Myocyte (in vitro differentiated cells): ENCODE measurements around the gene VAMP5. TPM values are rescaled to one million over a fixed set of nuclear protein-coding genes. Genes with fewer than 3 reads are reported as not detected.
"Not testable (repeated sequence)": the region's sequence is repeated elsewhere in the genome, so short reads cannot be mapped to it uniquely, and the experiment has no call there.

ENCODE experiments used
- DNase-seq: peaks from one replicate; pipeline ENCODE4 v3.0.0-alpha.2; 2012; ENCODE audit warnings: low read depth
- total RNA-seq: library from RNA; depleted of rRNA; stranded (reverse); fragments of >200 nt; gene quantifications from 2 replicates; pipeline ENCODE4 v1.2.3, GENCODE V29; 2014

The VAMP5 gene
- total RNA-seq, 1 donor from 2014 or later = 127 TPM

GRCh38 chr2:85600951-85601770 lies 16.9 kb downstream of the VAMP5 start:
- DNase-seq = no peak

DNA sequence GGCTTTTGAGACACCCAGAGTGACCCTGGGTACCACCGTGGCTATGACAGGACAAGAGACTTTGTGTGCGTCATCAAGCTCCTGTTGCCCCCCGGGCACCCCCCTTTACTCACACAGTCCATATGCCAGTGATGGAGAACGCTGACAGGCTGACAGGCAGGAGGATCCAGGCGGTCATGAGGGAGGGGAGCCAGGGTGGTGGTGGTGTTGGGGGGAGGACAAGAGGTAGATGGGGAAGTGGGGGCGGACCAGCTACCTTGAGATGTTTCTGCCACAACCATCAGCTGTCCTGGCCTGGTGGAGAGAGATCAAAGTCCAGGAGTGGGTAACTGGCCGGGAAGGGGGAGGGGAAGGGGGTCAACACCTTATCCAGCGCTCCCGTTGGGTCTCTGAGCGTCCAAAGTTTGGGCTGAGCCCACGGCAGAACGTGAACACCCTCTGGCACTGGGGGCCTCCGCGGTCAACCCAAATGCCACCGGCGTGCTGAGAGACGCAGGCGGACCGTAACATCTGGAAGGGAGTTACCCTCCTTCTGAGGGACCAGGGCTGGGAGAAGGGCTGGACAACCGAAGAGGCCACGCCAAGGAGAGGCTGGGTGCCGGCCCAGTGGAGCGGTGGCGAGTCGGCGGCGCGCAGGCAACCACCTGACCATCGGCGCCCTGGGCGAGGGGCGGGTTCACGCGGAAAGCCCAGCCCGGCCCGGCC lies 17.7 kb downstream of the VAMP5 start:
- peak; percentile 67 for DNase-seq

DNA sequence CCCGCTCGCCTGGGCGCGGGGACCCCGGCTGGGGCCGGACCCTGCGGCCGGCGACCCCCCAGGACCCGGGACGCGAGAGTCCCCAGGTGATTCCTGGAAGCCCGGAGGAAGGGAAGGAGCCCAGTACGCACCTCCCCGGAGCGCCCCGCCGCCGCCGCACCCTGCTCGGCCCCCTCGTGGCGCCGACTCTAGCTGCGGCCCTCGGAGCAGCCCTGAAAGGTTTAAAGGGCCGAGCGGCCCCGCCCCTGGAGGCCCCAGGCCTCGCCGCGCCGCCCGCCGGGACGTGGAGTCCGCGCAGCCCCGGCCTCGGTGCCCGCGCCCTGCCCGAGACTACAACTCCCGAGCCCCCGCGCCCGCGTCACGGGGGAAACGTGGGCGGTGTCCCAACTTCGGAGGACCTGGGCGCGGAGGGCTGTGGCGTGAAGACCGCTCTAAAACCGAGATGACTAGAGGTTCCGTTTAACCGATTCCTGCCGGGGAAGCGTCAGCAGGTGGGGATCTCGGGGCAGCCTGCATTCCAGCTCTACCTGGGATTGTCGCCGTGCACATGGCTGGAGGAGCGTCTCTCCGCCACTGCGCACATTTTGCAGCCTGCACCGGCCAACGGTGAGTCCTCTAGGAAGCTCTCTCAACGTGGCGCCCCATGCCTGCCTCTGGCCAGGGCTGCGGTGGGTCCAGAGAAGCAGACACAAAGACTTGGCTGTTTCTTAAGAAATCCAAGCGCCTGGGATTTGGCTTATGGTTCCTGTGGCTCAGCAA lies 18.4 kb downstream of the VAMP5 start, which contains the start of gene TMEM150A:
Gene TMEM150A (minus strand): TSS at position 223 of the 759 bp plus-strand sequence. CDS start 750 bp downstream, outside the sequence.
- peak; percentile 95 for DNase-seq

- not testable (repeated sequence) for DNase-seq
Measured at GRCh38 chr2:85604133-85604444, 19.9 kb downstream of the VAMP5 start.

- no peak for DNase-seq
Measured at GRCh38 chr2:85604568-85605339, 20.5 kb downstream of the VAMP5 start.

DNA sequence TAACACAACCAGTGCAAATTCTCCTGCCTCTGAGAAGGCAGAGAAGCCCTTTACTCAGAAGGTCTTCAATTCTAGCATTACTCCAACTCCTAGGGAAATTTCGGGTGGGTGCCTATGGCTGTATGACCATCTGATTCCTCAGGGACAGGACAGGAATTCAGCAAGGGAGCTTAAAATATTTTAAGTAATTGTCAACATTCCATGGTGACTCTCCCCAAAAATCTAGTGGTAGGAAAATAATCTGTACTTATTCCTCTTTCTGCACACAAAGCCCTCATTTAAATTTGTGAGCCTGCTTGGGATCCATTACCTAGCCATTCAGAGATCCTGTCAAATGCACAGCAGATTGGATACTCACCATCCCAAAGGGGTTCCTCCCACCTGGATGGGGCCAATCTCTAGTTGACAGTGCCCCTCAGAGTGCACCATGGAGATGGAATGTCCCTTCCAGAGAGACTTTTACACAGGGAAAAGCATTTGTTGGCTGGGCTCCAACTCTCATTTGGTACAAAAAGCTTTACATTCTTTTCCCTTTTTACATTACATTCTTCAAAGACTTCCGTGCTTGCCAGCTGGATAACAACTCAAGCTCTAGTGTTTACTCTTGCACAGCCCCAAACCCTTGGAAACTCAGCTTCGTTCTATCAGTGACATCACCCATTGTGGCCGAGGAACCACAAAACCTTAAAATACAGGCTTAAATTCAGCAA lies 21.3 kb downstream of the VAMP5 start:
- DNase-seq = peak; percentile 60

GRCh38 chr2:85606116-85606455 lies 21.9 kb downstream of the VAMP5 start:
- no peak for DNase-seq

GRCh38 chr2:85607268-85608215 lies 23.3 kb downstream of the VAMP5 start:
- no peak for DNase-seq

GRCh38 chr2:85611217-85611704 lies 27.0 kb downstream of the VAMP5 start:
- DNase-seq = no peak

GRCh38 chr2:85611705-85612587 lies 27.7 kb downstream of the VAMP5 start, which contains the start of gene C2orf68:
TSS of gene C2orf68 (minus strand) at chr2:85612066. CDS start at chr2:85611984, 82 bp downstream.
- DNase-seq = peak; percentile 91

DNA sequence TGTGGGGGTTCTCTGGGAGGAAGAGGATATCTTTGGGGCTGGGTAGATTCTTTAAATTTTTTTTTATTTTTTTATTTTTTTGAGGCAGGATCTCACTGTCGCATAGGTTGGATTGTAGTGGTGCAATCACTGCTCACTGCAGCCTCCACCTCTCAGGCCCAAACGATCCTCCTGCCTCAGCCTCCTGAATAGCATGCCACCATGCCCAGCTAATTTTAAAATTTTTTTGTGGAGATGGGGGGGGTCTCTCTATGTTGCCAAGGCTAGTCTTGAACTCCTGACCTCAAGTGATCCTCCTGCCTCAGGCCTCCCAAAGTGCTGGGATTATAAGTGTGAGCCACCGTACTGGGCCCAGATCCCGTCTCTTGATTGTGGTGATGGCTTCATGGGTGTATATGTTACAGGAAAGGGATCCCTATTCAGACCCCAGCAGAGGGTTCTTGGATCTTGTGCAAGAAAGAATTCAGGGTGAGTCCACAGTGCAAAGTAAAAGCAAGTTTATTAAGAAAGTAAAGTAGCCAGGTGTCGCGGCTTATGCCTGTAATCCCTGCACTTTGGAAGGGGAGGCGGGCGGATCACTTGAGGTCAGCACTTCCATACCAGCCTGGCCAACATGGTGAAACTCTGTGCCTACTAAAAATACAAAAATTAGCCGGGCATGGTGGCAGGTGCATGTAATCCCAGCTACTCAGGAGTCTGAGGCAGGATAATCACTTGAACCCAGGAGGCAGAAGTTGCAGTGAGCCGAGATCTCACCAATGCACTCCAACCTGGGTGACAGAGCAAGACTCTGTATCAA lies 29.7 kb downstream of the VAMP5 start:
- peak; percentile 65 for DNase-seq

DNA sequence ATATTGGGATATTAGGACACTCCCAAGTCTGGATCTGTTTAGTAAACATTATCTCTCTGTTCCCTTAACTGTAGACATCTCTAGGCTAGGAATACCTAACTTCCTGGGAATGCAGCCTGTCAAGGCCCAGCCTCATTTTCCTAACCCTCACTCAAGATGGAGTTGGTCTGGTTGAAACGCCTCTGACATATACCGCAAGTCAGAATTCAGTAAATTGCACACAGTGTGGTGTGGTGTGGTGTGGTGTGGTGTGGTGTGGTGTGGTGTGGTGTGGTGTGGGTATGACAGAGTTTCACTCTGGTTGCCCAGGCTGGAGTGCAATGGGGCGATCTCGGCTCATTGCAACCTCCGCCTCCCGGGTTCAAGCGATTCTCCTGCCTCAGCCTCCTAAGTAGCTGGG lies 30.5 kb downstream of the VAMP5 start:
- not testable (repeated sequence) for DNase-seq

- DNase-seq = no peak
Measured at GRCh38 chr2:85615413-85615728, 31.1 kb downstream of the VAMP5 start.

- DNase-seq = not testable (repeated sequence)
Measured at GRCh38 chr2:85617723-85618122, 33.5 kb downstream of the VAMP5 start.

DNA sequence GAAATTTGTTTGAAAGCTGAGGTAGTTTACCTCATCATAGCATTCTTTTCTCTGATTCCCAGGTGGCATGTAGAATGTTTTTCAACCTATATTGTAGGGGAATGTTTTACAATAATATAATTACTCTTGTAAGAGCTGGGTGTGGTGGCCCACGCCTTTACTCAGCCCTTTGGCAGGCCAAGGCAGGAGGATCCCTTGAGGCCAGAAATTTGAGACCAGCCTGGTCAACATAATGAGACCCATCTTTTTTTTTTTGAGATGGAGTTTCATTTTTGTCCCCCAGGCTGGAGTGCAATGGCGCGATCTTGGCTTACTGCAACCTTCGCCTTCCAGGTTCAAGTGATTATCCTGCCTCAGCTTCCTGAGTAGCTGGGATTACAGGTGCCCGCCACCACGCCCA lies 35.4 kb downstream of the VAMP5 start:
- DNase-seq = no peak

DNA sequence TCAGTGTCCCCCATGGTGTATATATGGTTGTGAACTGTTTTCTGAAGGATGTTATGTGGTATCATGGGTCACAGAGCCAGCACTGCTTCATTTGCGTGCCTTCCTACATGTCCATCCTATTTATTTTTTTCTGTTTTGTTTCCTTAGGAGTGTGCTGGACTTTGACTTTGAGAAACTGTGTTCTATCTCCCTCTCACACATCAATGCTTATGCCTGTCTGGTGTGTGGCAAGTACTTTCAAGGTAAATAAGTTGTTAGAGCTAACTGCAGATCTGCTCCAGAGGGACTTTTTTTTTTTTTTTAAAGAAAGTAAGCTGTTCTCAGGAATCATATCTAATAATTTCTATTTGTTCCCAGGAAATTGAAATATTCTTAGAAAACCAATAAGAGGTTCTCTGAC lies 37.1 kb downstream of the VAMP5 start:
- DNase-seq = no peak

GRCh38 chr2:85623991-85624390 lies 39.8 kb downstream of the VAMP5 start:
- DNase-seq = no peak
